ENCODE data around the gene TFCP2L1. TPM values are rescaled to one million over a fixed set of nuclear protein-coding genes. Genes with fewer than 3 reads are reported as not detected.

Gene TFCP2L1
- total RNA-seq, 1 experiment from 2014 or later = 0.06 TPM

- no peak for DNase-seq (ENCODE audit: low spot score)
These were observed 18.4 kb downstream of the TFCP2L1 start for GRCh38 chr2:121266543-121267106.

- no peak for DNase-seq (ENCODE audit: low spot score)
These were observed 20.8 kb downstream of the TFCP2L1 start for GRCh38 chr2:121263996-121264715.

DNA sequence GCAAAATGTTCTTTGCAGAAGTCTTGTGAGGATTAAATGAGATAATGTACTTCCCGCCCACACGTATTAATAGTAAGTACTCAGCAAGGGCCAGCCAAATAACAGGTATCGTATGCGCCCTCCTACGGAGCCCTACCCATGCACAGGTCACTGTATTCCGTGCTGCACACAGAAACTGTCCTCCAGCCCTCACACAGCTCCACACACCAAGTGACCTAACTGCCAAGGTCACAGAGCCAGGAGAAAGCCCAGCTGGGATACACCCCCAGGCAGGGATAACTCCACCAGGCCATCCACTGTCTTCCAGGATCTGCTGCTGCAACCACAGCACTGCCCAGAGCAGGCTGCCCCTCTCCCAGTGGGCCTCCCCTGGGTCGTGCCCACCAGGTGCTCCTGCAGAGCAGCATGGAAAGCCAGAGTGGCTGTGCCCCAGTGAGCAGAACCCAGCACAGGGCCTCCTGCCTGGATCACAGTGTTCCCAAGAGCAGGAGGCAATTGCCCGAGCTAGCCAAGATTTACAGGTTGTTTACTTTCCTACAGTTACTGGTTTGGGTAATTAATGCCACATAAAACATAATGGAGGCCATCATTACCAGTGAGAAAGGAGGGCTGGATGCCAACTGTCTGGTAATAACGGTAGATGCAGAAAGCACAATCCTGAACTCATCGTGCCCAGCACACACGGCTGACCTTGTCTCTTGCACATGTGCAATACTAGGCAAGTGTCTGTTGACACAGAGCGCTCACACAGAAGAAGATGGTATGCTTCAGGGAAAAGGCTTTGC, 24.4 kb downstream of the TFCP2L1 start:
- no peak for DNase-seq (ENCODE audit: low spot score)

DNA sequence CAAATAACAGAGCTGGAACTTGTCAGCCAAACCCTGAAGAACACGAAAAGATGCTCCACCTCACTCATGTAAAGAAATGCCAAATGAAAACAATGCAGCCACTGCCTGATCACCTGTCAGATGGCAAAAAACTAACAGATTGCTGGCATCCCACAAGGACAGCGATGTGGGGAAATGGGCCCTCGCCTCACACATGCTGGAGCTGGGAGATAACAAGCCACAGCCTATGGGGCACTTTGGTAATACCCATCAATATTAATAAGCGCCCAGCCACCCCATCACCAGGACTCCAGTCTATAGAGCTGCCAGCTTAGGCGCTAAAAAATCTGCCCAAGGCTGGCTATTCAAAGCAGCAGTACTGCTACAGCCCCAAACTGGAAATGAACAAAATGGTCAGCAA, 27.0 kb downstream of the TFCP2L1 start:
- no peak for DNase-seq (ENCODE audit: low spot score)

- DNase-seq (ENCODE audit: low spot score) = no peak
These were observed 27.5 kb downstream of the TFCP2L1 start for GRCh38 chr2:121257480-121257840.

- no peak for DNase-seq (ENCODE audit: low spot score)
These were observed 28.1 kb downstream of the TFCP2L1 start for GRCh38 chr2:121256720-121257479.

GRCh38 chr2:121255358-121255757, 29.6 kb downstream of the TFCP2L1 start:
- DNase-seq (ENCODE audit: low spot score) = no peak

DNA sequence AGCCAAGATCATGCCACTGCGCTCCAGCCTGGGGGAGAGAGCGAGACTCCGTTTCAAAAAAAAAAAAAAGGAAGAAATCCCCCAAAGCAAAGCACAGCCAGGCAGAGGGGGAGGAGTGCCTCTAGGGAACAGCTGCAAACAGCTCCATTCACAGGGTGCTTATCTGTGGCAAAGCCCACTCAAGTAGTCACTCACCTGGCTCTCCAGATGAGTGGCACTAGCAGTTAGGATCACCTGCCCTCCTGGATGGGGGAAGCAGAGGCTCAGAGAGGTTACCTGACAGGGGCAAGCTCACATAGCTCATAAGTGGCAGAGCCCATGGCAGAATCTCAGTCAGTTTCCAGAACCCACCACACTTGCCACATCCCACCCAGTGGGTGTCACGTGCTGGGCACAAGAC, 30.3 kb downstream of the TFCP2L1 start:
- DNase-seq (ENCODE audit: low spot score) = no peak

- no peak for DNase-seq (ENCODE audit: low spot score)
These were observed 31.2 kb downstream of the TFCP2L1 start for GRCh38 chr2:121253674-121254240.

GRCh38 chr2:121253021-121253673, 31.9 kb downstream of the TFCP2L1 start:
- no peak for DNase-seq (ENCODE audit: low spot score)

DNA sequence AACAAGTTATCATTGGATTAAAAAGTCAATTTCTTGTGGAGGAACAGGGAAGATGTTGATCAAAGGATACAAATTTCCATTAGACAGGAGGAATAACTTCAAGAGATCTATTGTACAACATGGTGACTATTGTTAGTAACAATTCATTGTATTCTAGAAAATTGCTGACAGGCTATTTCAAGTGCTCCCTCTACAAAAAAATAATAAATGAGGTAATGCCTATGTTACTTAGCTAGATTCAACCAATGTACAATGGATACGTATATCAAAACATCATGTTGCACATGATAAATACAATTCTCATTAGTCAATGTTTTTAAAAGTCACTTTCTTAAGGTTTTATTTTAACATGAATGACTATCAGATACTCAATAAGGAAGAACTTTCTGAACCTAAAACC, 33.5 kb downstream of the TFCP2L1 start:
- DNase-seq (ENCODE audit: low spot score) = no peak

DNA sequence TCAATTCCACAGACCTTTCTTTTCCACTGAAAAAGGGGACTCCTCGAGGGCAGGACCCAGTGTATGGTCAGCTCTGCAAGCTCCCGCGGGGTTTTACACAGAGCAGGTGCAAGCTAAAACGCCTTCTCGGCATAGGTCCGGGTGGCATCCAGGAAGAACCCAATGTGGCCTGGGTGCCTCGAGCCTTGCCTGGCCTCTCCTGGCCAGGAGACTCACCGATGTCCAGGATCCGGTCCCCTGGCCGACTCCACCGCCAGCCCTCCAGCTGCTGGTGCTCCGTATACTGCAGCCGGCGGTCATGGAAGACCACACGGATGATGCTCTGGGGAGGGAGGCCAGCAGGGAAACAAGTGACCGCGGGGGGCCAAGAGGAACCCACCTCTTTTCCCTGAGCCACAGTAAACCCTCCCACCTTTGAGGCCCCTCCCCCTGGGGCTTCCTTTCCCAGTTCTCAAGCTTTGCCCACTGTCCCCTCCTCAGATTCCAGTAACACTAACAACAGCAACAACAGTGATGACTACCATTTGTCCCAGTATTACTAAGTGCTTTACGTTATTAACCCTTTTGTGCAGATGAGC, 36.1 kb downstream of the TFCP2L1 start:
- DNase-seq (ENCODE audit: low spot score) = no peak

GRCh38 chr2:121247971-121248370, 37.0 kb downstream of the TFCP2L1 start:
- no peak for DNase-seq (ENCODE audit: low spot score)

DNA sequence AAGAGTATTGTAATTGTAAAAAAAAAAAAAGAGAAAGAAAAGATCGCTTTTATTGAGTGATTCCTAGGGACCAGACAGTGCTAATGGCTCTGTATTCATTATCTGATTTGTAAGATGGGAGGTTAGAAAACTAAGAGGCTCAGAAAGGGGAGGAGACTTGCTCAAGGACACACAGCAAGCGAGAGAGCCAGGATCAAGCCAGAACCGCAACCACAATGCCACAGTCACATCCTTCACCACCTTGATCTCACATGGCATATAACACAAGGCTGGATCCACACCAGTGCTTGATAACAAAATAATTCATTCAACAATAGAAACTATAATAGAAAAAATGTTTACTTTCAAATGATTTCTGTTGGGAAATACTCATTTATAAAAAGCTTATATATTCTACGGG, 37.5 kb downstream of the TFCP2L1 start:
- DNase-seq (ENCODE audit: low spot score) = no peak

- no peak for DNase-seq (ENCODE audit: low spot score)
These were observed 38.2 kb downstream of the TFCP2L1 start for GRCh38 chr2:121246704-121247255.

DNA sequence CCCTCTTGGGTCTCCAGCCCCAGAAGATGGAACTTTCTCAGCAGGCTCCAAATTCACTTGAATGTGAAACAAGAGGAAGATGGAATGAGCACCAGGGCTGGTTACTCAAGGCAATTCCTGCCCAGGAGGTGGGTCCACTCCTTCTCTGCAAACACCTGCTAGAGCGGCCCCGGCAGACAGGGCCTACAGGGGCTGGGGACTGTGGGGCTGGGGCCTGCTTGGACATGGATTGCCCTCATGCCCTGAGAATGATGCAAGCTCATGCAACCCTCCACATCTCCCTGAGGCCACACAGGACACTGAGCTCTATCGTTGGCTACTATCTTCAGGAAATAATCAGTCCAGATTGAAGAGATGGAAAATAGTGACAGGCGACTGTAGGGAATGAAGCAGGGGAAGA, 39.1 kb downstream of the TFCP2L1 start:
- no peak for DNase-seq (ENCODE audit: low spot score)

DNA sequence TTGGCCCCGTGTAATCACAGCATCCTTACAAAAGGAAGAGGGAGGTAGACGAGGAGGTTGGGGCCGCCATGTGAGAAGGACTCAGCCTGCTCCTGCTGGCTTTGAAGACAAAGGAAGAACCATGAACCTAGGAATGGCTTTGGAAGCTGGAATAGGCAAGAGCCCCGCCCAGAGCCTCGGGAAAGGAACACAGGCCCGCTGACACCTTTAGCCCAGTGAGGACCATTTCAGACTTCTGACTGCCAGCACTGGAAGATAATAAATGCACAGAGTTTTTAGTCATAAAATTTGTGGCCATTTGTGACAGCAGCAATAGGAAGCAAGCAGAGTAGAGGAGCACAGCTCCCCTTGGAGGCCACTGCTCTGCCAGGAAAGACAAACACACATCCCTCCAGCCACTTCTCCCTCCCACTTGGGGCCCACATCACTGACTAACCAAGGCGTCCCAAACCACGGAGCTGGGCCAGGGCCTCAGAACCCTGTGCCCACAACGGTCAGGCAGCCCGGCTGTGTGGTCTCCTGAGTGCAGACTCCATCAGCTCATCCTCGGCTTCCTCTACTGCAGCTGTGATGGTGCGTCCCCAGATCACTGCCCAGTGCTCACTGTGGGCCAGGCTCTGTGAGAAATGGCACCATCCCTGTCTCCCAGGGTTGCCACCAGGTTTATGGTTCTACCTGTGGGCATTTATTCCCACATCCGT, 39.7 kb downstream of the TFCP2L1 start:
- no peak for DNase-seq (ENCODE audit: low spot score)

DNA sequence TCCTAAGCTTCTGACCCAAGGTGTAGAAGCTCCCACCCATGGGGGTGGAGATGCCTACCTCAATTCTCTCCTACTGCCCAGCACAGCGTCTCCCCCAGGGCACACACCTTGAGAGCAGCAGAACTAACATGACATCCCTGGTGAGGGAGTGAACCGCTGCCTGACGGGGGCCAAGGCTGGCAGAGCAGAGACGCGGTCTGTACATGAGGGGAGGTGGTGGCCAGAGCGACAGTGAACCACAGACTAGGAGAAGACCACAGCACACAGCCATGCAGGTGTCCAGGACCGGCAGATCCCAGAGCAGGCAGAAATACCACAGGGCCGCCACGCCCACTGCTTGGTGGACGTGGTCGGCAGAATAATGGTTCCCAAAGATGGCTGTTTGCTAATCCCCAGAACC, 40.4 kb downstream of the TFCP2L1 start:
- DNase-seq (ENCODE audit: low spot score) = no peak

GRCh38 chr2:121243821-121244460, 41.1 kb downstream of the TFCP2L1 start:
- DNase-seq (ENCODE audit: low spot score) = no peak

DNA sequence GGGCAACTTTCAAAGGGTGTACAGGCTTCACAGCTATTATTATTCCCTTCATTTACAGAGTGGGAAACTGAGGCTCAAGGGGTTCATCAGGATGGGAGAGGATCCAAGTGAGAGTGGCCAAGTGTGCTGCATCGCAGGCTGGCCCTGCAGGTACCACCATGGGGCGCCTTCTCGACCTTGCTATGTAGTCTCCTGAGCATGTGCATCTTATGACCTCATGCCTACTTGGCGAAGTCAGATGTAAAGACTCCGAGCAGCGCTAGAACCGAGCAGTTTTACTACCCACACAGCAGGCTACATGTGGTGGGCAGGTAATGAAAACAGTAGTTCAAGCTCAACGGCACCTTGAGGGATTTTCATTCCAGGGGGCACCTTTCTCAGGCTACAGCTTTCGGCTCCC, 42.0 kb downstream of the TFCP2L1 start:
- no peak for DNase-seq (ENCODE audit: low spot score)

Measured in H4 (cell line).